Pulmonary artery endothelial cell (primary cell): ENCODE results near the gene ARFGAP2. TPM values are rescaled to one million over a fixed set of nuclear protein-coding genes. Genes with fewer than 3 reads are reported as not detected.

ENCODE experiments used
- total RNA-seq: library from RNA; depleted of rRNA; stranded (reverse); fragments of >200 nt; gene quantifications from 2 replicates; pipeline ENCODE4 v1.2.3, GENCODE V29; 2014

Gene ARFGAP2
- total RNA-seq, 1 donor from 2014 or later = 81.7 TPM

Other genes with a start within 250 kb of the ARFGAP2 start
- gene CSTPP1, start 240.1 kb downstream of the ARFGAP2 start, total RNA-seq = 15.2 and 15.4 TPM in 2 replicates
- gene PACSIN3, start 9.6 kb upstream of the ARFGAP2 start, total RNA-seq = 13.3 and 14.3 TPM in 2 replicates
- 62.7 and 72.3 TPM in 2 replicates for gene DDB2, start 38.1 kb upstream of the ARFGAP2 start, total RNA-seq
- 16.9 and 24.3 TPM in 2 replicates for gene ACP2, start 71.9 kb upstream of the ARFGAP2 start, total RNA-seq
- 5.5 and 6.0 TPM in 2 replicates for gene NR1H3, start 81.1 kb upstream of the ARFGAP2 start, total RNA-seq
- 12.5 and 17.2 TPM in 2 replicates for gene MADD, start 93.3 kb upstream of the ARFGAP2 start, total RNA-seq
- gene MYBPC3, start 175.8 kb upstream of the ARFGAP2 start, total RNA-seq = not detected in 2 replicates
- gene SPI1, start 201.7 kb upstream of the ARFGAP2 start, total RNA-seq = not detected in 2 replicates
- gene SLC39A13, start 231.7 kb upstream of the ARFGAP2 start, total RNA-seq = 60.8 and 77.0 TPM in 2 replicates
- gene PSMC3, start 249.6 kb upstream of the ARFGAP2 start, total RNA-seq = 196 and 355 TPM in 2 replicates